DMS53 (cell line): ENCODE measurements around the gene COMMD3.

Experiments used
- DNase-seq: peaks from one replicate; lab custom pipeline; 2025; lab: John Stamatoyannopoulos, UW

The COMMD3 gene

GRCh38 chr10:22319980-22320558, 3.9 kb downstream of the COMMD3 start:
- DNase-seq: peak; percentile 60

DNA sequence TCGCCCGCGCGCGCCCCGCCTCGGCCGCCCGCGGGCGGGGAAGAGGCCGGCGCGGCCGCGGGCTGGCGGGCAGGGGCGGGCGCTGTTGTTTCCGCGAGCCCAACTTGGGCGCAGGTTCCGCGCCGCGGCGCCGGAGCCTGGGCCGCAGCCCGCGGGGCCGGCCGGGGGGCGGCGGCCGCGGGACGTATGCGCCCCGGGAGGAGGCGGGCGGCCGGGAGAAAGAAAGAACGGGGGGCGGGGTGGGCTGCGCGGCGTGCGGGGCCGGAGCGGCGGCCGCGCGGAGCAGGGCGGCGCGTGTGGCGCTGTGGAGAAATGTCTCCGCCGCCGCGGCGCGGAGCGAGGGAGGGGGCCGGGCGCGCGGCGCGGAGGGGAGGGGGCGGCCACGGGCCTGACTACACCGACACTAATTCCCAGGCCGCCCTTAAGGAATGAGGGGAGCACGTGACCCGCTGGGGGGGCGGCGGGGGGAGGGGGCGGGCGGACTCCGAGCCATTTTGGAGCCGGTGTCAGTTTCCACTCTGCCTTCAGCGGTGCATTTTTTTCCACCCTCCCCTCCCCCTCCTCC, 4.5 kb downstream of the COMMD3 start, which contains the start of gene BMI1:
Gene BMI1, plus strand, starts transcription at position 509 of the 565 bp plus-strand sequence. CDS start 5,351 bp downstream, outside the sequence.
- DNase-seq: peak; percentile 94

- peak; percentile 91 for DNase-seq
These were observed 5.2 kb downstream of the COMMD3 start for GRCh38 chr10:22321156-22321923.

GRCh38 chr10:22321924-22322640, 5.9 kb downstream of the COMMD3 start:
- DNase-seq: peak; percentile 68

- peak; percentile 46 for DNase-seq
These were observed 6.5 kb downstream of the COMMD3 start for GRCh38 chr10:22322641-22323160.

GRCh38 chr10:22323538-22324305, 7.5 kb downstream of the COMMD3 start:
- DNase-seq: no peak

GRCh38 chr10:22324413-22324812, 8.2 kb downstream of the COMMD3 start:
- DNase-seq: peak; percentile 43

DNA sequence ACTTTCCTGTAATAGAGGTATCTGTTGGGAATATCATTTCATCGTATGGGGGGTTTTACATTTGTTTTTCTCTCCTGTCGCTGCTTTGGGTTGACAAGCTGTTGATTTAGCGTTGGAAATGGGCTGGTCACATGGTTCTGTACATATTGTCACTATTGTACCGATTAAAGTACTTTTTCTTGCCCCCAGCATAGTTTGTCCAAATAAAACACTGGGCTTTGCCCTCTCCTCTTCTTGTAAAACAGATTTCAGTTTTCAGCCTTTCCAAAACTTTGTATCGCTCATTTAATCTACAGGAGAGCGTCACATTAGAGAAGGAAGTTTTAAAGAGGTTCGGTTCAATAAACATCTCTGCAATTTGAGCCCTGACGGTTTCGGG, 8.7 kb downstream of the COMMD3 start:
- peak; percentile 45 for DNase-seq

- DNase-seq: peak; percentile 96
These were observed 9.3 kb downstream of the COMMD3 start for GRCh38 chr10:22325272-22326144.

DNA sequence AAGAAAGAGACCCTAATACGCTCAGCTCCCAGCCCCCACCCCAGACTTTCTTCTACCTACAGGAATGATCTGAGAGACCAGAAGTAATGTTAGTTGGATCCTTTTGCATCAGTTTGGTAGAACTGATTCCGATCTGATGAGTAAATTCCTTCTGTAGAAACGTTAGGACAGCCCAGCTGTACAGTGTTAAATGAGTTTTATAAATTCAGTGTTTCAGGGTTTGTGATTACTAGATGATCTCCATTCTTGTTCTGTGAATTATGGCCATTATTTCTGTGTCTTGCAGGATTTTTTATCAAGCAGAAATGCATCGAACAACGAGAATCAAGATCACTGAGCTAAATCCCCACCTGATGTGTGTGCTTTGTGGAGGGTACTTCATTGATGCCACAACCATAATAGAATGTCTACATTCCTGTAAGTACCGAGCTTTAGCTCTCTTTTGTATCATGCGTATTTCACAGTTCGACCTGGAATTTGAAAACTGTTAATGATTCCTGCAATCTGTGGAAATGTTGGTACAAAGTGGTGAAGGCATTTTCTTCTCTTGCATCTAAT, 10.0 kb downstream of the COMMD3 start:
- DNase-seq: no peak

GRCh38 chr10:22329150-22329549, 13.0 kb downstream of the COMMD3 start:
- DNase-seq: no peak

DNA sequence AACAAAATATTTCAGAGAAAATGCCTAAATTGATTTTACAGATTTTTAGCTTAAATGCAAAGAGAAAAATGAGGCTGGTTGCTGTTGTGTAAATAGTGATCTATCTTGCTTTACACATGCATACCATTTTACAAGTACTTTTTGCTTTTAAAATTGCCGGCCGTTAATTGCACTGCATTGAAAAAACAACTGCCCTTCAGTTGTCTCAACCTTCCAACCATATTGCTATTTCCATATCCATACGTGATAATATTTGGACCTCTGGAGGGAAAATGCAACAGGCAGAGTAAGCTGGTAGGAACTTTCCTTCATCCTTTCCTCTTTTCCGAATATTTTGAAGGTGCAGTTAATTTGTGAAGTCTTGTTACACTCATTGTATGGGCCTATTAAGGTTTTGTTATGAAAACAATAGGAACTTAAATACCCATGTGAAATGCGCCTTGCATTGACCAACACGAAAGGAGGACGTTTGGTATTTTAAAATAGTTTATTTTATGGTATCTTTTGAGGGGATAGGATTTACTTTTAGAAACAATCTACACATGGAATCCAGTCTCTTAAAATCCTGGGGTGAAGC, 16.0 kb downstream of the COMMD3 start:
- no peak for DNase-seq

DNA sequence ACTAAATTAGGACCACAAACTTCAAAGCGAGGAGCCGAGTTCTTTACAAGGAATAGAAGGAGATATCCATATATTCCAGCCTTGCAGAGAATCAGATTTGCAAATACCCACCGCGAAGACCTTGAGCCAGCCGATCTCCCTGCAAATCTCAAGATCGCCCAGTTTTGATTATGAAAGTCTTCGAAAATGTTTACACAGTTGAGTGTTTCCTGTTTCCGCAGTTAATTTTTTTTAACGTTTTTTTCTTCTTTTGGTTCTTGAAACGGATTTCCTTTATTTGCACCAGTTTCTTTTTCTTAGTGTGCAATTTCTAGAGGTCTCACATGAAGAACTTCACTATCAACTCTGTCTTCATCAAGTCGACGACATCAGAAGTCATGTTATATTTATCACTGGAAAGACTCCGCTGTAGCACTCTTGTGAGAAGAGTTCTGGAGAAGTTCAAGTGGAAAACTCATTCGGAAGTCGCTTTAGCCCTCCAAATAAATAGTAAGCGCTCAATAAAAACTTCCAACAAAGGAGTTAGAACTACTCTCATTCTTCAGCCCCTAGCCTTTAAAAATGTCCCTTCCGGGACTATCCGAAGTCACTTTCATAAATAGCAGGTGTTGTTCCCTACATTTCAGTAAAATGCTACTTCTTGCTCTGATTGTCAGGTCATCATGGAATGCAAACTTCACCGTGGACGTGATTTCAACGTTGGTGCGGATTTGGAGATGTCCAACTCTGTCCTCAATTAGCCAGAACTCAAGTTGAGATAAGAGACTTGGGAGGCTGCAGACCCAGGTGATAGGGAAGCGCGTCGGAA, 17.2 kb downstream of the COMMD3 start:
- DNase-seq: no peak

DNA sequence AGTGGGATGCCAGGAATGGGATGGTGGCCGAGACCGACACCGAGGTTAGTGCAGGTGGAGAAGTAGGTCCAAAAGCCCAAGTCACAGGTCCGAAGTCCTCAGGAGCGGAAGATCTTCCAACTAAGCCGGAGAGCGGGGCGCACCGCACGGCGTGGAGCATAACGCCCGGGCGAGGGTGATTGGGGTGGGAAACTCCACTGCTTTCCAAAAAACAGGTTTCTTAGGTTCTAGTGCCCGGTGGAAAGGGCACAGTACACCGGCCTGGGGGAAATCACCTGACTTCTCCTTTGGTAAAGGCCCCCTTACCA, 17.7 kb downstream of the COMMD3 start:
- no peak for DNase-seq

DNA sequence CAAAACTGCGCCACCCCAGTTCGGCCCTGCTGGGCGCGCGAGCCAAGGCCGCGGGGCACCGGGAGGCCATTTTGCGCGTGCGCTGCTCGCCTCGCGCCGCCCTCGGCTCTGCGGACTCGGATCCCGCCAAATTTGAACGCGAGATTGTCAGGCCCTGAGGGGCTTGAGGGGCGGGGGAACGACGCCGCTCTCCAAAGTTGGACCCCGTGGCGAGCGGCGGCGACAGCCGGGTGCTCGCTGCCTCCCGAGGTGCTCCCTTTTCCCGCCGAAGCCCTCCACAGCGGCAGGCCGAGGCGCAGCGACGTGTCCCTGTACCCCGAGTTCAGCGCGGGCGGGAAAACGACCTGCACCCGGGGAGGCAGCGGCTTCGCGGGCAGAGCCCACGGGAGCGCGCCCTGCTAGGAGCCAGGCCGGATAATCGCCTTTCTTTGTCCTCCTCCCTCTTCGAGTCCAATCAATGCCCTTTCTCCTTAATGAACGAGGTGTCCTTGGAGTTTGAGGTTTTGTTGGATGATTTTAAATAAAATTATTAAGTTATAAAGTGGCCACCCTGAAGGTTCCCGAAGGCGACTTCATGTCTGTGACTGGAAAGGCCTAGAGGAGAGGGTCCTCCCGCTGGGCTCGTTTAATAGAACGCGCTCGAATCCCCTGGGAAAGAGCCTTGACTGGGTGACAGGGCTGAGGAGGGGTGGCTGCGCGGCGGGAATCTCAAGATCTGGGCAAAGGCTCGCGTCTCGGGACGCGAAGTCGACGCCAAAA, 18.4 kb downstream of the COMMD3 start:
- DNase-seq: peak; percentile 61

- DNase-seq: peak; percentile 90
These were observed 19.2 kb downstream of the COMMD3 start for GRCh38 chr10:22335173-22335933.

DNA sequence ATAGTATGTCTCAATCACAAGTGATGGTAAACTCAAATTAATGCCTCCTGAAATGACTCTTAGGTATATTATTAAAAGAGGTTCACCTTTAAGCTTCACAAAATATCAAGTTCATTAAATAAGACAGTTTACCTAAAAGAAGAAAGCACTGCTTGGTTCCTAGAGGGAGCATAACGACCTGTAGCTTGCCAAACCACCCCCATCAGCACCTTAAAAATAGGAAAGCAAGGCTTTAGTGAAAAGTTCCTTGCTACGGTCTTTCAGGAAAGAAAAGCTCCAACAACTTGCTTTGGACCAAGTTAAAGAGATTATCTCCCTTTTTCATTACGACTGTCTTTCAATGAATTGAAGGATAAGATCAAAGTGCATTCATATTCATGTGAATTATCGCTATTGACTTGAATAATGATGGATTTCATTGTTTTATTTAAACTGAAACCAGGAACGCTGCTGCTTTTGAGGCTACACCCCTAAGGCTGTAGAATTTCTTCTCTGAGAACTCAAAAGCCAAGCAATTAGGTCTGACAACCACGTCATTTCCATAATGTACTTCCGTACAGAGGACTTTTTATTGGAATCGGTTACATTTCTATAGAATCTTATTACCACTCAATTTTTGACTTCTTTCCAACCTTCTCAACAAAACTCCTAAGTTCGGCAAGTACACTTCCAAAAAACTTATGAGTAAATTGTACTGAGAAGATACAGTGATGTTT, 22.2 kb downstream of the COMMD3 start:
- no peak for DNase-seq
